ENCODE data around the gene SPRR2F.

DNA sequence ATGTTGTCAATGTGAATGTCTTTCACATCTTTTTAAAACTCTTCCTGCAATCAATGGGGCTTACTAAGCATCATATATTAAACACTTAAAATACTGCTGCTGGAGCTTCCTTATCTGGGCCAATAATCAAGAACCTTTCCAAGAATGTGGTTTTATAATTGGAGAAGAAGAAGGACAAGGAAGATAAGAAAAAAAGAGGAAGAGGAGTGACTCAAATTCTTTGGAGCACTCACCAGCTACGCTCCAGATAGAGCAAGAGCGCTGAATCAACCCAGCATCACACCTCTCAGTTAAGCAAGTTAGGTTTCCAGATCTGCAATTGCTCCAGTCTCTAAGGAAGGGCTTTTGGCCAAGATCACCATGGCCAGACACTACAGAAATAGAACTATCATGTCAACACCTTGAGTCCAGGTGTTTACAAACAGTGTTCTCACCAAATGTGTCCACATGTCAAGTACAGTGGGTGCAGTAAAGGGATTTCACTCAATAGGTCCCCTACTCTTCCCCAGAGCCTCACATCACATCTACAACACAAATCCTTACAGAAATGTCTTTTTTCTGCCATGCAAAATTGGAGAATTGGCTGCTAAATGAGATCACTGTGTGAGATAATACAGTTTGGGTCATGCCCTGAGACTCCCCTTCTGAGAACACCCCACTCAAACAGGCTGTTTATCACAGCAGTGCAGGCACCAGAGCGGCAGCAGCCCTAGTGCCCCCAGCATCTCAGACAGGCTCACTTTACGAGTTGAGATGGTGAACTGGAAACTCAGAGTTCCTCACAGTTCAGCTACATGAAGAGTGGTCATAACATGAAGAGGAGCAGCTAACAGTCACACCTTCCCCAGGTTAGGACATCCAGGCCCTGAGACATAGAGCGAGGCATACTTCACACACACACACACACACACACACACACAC lies 40.2 kb downstream of the SPRR2F start:
- TF ChIP-seq POLR2A (conservative IDR thresholded peaks at IDR 0.05) (no peak), MXI1 (IDR thresholded peaks at IDR 0.05; ENCODE audit: low read depth, low read length) (no peak), KLF1 (tag; IDR thresholded peaks at IDR 0.05) (no peak), RAD21 (CRISPR knock-in tag; conservative IDR thresholded peaks at IDR 0.05 in 1 of 2, IDR thresholded peaks at IDR 0.05 in 1 of 2) (no peak), CREBBP (IDR thresholded peaks at IDR 0.05; ENCODE audit: low read depth, low read length) (no peak), ZFP30 (CRISPR knock-in tag; IDR thresholded peaks at IDR 0.05; ENCODE audit: borderline replicate concordance) (no peak), U2AF2 (optimal IDR thresholded peaks at IDR 0.05; ENCODE audit: low read depth, low read length) (no peak), ELF1 (tag; IDR thresholded peaks at IDR 0.05) (no peak), GABPB1 (CRISPR knock-in tag; IDR thresholded peaks at IDR 0.05) (no peak), C11orf30 (IDR thresholded peaks at IDR 0.05; ENCODE audit: low read depth) (no peak)
- TF ChIP-seq, protein P1, sequence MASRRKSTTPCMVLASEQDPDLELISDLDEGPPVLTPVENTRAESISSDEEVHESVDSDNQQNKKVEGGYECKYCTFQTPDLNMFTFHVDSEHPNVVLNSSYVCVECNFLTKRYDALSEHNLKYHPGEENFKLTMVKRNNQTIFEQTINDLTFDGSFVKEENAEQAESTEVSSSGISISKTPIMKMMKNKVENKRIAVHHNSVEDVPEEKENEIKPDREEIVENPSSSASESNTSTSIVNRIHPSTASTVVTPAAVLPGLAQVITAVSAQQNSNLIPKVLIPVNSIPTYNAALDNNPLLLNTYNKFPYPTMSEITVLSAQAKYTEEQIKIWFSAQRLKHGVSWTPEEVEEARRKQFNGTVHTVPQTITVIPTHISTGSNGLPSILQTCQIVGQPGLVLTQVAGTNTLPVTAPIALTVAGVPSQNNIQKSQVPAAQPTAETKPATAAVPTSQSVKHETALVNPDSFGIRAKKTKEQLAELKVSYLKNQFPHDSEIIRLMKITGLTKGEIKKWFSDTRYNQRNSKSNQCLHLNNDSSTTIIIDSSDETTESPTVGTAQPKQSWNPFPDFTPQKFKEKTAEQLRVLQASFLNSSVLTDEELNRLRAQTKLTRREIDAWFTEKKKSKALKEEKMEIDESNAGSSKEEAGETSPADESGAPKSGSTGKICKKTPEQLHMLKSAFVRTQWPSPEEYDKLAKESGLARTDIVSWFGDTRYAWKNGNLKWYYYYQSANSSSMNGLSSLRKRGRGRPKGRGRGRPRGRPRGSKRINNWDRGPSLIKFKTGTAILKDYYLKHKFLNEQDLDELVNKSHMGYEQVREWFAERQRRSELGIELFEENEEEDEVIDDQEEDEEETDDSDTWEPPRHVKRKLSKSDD (conservative IDR thresholded peaks at IDR 0.05; ENCODE audit: low read length) = no peak
- TF ChIP-seq, protein P2, sequence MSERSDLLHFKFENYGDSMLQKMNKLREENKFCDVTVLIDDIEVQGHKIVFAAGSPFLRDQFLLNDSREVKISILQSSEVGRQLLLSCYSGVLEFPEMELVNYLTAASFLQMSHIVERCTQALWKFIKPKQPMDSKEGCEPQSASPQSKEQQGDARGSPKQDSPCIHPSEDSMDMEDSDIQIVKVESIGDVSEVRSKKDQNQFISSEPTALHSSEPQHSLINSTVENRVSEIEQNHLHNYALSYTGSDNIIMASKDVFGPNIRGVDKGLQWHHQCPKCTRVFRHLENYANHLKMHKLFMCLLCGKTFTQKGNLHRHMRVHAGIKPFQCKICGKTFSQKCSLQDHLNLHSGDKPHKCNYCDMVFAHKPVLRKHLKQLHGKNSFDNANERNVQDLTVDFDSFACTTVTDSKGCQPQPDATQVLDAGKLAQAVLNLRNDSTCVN (CRISPR knock-in tag; IDR thresholded peaks at IDR 0.05) = no peak

Measured in K562 (cell line).